ENCODE measurements around the gene SOX4. TPM values are rescaled to one million over a fixed set of nuclear protein-coding genes. Genes with fewer than 3 reads are reported as not detected.

Gene SOX4
- total RNA-seq, 2 donors from 2014 or later, result 1.9 to 3.5 TPM

- Mint-ChIP-seq H3K9me3 (peaks cover 0 to 1% of the 10 kb centered on the region in 2 donors), H3K27me3 (ENCODE audit: low read depth) (peaks cover 45% of the 10 kb centered on the region), H3K36me3 (ENCODE audit: insufficient read depth in 2 of 2) (peaks cover 0 to 2% of the 10 kb centered on the region in 2 donors), H3K4me3 (peak overlapping the region; percentile 88 to 93), H3K27ac (no peak overlapping the region), H3K4me1 (ENCODE audit: low read depth) (peaks cover 16% of the 10 kb centered on the region)
- DNase-seq (peak; percentile 34 to 35), ATAC-seq (replicated peaks in 1 of 2) (peak; percentile 42 to 47)
These were observed 6.2 kb upstream of the SOX4 start for GRCh38 chr6:21587179-21587960.

DNA sequence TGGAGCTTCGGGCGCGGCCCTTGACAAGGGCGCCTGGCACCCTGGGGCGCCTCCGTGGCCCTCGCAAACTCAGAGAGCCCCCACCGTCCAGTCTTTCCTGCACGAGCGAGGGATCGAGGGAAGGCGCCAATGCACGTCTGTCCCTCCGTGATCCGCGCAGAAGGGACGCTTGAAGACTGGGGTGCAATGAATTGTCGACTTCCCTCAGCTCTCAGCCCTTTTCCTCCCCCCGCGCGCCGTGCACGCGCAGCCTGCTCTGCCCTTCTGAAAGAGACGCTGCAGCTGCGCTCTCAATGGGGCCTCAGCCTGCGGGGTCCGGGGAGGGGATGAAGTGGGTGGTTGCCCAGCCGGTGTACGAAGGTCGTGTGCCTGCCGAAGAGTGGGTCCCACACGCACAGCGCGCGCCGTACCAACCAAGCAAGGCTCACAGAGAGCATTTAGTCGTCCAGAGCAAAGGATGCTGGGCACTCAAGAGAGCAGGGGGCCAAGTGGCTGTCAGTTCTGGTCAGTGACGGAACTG lies 5.5 kb upstream of the SOX4 start:
- ATAC-seq (replicated peaks in 1 of 2) (peak; percentile 48 to 50), DNase-seq (peak; percentile 39 to 41)
- Mint-ChIP-seq H3K27me3 (ENCODE audit: low read depth) (peaks cover 45% of the 10 kb centered on the region), H3K36me3 (ENCODE audit: insufficient read depth in 2 of 2) (no peaks in the 10 kb centered on the region), H3K4me3 (peak overlapping the region; percentile 88 to 93), H3K4me1 (ENCODE audit: low read depth) (peaks cover 16% of the 10 kb centered on the region), H3K27ac (no peak overlapping the region), H3K9me3 (no peaks in the 10 kb centered on the region)

- H3K27ac Mint-ChIP-seq, result no peak overlapping the region
- ATAC-seq (replicated peaks in 1 of 2) (peak; percentile 49 to 52), DNase-seq (peak; percentile 35 to 37)
- H3K4me1 Mint-ChIP-seq (ENCODE audit: low read depth), result peaks cover 16% of the 10 kb centered on the region
- H3K4me3 Mint-ChIP-seq, result peak overlapping the region; percentile 88 to 93
- H3K9me3 Mint-ChIP-seq, result no peaks in the 10 kb centered on the region
- peaks cover 45% of the 10 kb centered on the region for H3K27me3 Mint-ChIP-seq (ENCODE audit: low read depth)
- no peaks in the 10 kb centered on the region for H3K36me3 Mint-ChIP-seq (ENCODE audit: insufficient read depth in 2 of 2)
These were observed 4.8 kb upstream of the SOX4 start for GRCh38 chr6:21588481-21589351.

DNA sequence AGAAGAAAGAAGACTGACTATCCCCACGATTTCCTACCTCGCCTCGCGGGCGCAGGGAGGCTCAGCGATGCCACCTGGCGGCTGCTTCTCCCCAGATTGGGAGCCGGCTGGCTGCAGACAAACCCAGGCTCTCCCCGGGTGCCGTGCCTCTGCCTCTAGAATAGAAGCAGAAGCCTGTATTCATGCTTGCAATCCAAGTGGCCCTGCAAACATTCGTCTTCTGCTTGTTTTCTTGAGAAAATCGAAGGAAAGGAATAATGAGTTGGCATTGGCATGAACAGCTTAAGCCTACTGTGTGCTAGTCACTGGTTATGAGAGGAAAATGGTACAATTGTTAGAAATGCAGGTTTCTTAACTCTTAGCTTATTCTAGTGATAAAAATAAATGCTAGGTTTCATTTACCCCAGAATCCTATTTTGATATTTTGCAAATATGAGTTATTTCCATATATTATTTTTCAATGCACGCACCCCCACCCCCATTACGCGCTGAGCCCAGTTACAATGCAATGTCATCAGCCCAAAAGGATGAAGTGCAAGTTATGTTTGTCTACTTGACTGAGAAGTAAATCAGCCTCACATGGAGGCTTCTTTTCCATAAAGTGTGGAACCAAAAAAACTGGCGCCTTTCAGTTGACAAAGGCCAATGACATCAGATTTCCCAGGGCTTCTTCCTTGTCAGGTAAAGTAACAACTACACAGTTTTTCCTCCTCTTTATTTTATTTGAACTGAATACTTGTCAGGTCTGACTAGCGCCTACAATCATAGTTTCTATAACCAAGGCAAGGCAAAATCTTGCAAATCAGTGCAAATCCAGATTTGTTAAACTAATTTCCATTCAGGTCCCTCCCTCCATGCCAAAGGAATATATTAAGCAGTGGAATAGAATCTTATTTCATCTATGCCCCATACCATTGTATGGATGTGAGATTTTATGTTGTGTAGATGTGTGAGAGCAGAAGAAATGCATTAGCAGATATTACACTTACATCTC lies 3.9 kb upstream of the SOX4 start:
- Mint-ChIP-seq H3K27me3 (ENCODE audit: low read depth) (peaks cover 45% of the 10 kb centered on the region), H3K4me1 (ENCODE audit: low read depth) (peaks cover 16% of the 10 kb centered on the region), H3K9me3 (no peaks in the 10 kb centered on the region), H3K4me3 (peak overlapping the region; percentile 88 to 93), H3K36me3 (ENCODE audit: insufficient read depth in 2 of 2) (peaks cover 0 to 1% of the 10 kb centered on the region in 2 donors), H3K27ac (no peak overlapping the region)
- ATAC-seq (replicated peaks in 1 of 2), result peak; percentile 63 to 65
- DNase-seq, result peak; percentile 85 to 88

- Mint-ChIP-seq H3K27ac (no peak overlapping the region), H3K36me3 (ENCODE audit: insufficient read depth in 2 of 2) (peaks cover 0 to 2% of the 10 kb centered on the region in 2 donors), H3K4me1 (ENCODE audit: low read depth) (peaks cover 16% of the 10 kb centered on the region), H3K27me3 (ENCODE audit: low read depth) (peaks cover 43% of the 10 kb centered on the region), H3K9me3 (no peaks in the 10 kb centered on the region), H3K4me3 (no peak overlapping the region)
- ATAC-seq (replicated peaks in 1 of 2) (no peak), DNase-seq (no peak)
These were observed 3.2 kb upstream of the SOX4 start for GRCh38 chr6:21590346-21590745.

- peaks cover 43% of the 10 kb centered on the region for H3K27me3 Mint-ChIP-seq (ENCODE audit: low read depth)
- peaks cover 26% of the 10 kb centered on the region for H3K4me1 Mint-ChIP-seq (ENCODE audit: low read depth)
- ATAC-seq (replicated peaks in 1 of 2), result no peak
These were observed 2.1 kb upstream of the SOX4 start for GRCh38 chr6:21591446-21591845.

GRCh38 chr6:21592953-21593352 lies 598 bp upstream of the SOX4 start:
- Mint-ChIP-seq H3K36me3 (ENCODE audit: insufficient read depth in 2 of 2) (peaks cover 5% of the 10 kb centered on the region in 2 donors), H3K4me3 (no peak overlapping the region), H3K27ac (no peak overlapping the region), H3K9me3 (no peaks in the 10 kb centered on the region), H3K4me1 (ENCODE audit: low read depth) (peaks cover 28% of the 10 kb centered on the region), H3K27me3 (ENCODE audit: low read depth) (peaks cover 43% of the 10 kb centered on the region)
- ATAC-seq (replicated peaks in 1 of 2) (no peak), DNase-seq (no peak)

More at GRCh38 chr6:21591446-21591845, 2.1 kb upstream of the SOX4 start:
- Mint-ChIP-seq H3K36me3 (ENCODE audit: insufficient read depth in 2 of 2) (peaks cover 3 to 5% of the 10 kb centered on the region in 2 donors), H3K4me3 (no peak overlapping the region), H3K27ac (no peak overlapping the region), H3K9me3 (no peaks in the 10 kb centered on the region)
- DNase-seq, result no peak

- Mint-ChIP-seq H3K4me1 (ENCODE audit: low read depth) (peaks cover 32% of the 10 kb centered on the region), H3K27me3 (ENCODE audit: low read depth) (peaks cover 49% of the 10 kb centered on the region), H3K9me3 (no peaks in the 10 kb centered on the region), H3K36me3 (ENCODE audit: insufficient read depth in 2 of 2) (peaks cover 5% of the 10 kb centered on the region in 2 donors), H3K4me3 (no peak overlapping the region), H3K27ac (no peak overlapping the region)
- ATAC-seq (replicated peaks in 1 of 2), result peak; percentile 19 to 32
- peak in 1 of 2 donors; percentile 20 for DNase-seq
These were observed 420 bp downstream of the SOX4 start for GRCh38 chr6:21593927-21594415.

DNA sequence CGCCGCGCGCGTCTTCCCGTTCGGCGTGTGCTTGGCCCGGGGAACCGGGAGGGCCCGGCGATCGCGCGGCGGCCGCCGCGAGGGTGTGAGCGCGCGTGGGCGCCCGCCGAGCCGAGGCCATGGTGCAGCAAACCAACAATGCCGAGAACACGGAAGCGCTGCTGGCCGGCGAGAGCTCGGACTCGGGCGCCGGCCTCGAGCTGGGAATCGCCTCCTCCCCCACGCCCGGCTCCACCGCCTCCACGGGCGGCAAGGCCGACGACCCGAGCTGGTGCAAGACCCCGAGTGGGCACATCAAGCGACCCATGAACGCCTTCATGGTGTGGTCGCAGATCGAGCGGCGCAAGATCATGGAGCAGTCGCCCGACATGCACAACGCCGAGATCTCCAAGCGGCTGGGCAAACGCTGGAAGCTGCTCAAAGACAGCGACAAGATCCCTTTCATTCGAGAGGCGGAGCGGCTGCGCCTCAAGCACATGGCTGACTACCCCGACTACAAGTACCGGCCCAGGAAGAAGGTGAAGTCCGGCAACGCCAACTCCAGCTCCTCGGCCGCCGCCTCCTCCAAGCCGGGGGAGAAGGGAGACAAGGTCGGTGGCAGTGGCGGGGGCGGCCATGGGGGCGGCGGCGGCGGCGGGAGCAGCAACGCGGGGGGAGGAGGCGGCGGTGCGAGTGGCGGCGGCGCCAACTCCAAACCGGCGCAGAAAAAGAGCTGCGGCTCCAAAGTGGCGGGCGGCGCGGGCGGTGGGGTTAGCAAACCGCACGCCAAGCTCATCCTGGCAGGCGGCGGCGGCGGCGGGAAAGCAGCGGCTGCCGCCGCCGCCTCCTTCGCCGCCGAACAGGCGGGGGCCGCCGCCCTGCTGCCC lies 1.1 kb downstream of the SOX4 start:
- Mint-ChIP-seq H3K36me3 (ENCODE audit: insufficient read depth in 2 of 2) (peaks cover 5% of the 10 kb centered on the region in 2 donors), H3K27ac (peak overlapping the region; percentile 50), H3K4me3 (peak overlapping the region; percentile 39 to 55), H3K9me3 (no peaks in the 10 kb centered on the region), H3K27me3 (ENCODE audit: low read depth) (peaks cover 53% of the 10 kb centered on the region), H3K4me1 (ENCODE audit: low read depth) (peaks cover 32% of the 10 kb centered on the region)
- DNase-seq (peak; percentile 40 to 48), ATAC-seq (replicated peaks in 1 of 2) (peak; percentile 36 to 42)

DNA sequence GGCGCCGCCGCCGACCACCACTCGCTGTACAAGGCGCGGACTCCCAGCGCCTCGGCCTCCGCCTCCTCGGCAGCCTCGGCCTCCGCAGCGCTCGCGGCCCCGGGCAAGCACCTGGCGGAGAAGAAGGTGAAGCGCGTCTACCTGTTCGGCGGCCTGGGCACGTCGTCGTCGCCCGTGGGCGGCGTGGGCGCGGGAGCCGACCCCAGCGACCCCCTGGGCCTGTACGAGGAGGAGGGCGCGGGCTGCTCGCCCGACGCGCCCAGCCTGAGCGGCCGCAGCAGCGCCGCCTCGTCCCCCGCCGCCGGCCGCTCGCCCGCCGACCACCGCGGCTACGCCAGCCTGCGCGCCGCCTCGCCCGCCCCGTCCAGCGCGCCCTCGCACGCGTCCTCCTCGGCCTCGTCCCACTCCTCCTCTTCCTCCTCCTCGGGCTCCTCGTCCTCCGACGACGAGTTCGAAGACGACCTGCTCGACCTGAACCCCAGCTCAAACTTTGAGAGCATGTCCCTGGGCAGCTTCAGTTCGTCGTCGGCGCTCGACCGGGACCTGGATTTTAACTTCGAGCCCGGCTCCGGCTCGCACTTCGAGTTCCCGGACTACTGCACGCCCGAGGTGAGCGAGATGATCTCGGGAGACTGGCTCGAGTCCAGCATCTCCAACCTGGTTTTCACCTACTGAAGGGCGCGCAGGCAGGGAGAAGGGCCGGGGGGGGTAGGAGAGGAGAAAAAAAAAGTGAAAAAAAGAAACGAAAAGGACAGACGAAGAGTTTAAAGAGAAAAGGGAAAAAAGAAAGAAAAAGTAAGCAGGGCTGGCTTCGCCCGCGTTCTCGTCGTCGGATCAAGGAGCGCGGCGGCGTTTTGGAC lies 2.0 kb downstream of the SOX4 start:
- DNase-seq (peak; percentile 29 to 35), ATAC-seq (replicated peaks in 1 of 2) (peak; percentile 25 to 28)
- peaks cover 51% of the 10 kb centered on the region for H3K27me3 Mint-ChIP-seq (ENCODE audit: low read depth)
- H3K27ac Mint-ChIP-seq, result no peak overlapping the region
- H3K4me1 Mint-ChIP-seq (ENCODE audit: low read depth), result peaks cover 32% of the 10 kb centered on the region
- H3K36me3 Mint-ChIP-seq (ENCODE audit: insufficient read depth in 2 of 2), result peaks cover 5% of the 10 kb centered on the region in 2 donors
- peak overlapping the region; percentile 80 to 95 for H3K4me3 Mint-ChIP-seq
- no peaks in the 10 kb centered on the region for H3K9me3 Mint-ChIP-seq

Data from activated T-cell treated with anti-CD3 and anti-CD28 coated beads, Interleukin-2, amount 50 U/mL, for 72 hours (primary cell).